Epithelial cell of umbilical artery (primary cell): ENCODE results near the gene ACO2. TPM values are rescaled to one million over a fixed set of nuclear protein-coding genes. Genes with fewer than 3 reads are reported as not detected.

Experiments used
- total RNA-seq: library from RNA; depleted of rRNA; stranded (reverse); fragments of >200 nt; gene quantifications from 2 replicates; pipeline ENCODE4 v1.2.3, GENCODE V29; 2014

ACO2 gene
- 53.8 and 73.7 TPM in 2 replicates for total RNA-seq

DNA sequence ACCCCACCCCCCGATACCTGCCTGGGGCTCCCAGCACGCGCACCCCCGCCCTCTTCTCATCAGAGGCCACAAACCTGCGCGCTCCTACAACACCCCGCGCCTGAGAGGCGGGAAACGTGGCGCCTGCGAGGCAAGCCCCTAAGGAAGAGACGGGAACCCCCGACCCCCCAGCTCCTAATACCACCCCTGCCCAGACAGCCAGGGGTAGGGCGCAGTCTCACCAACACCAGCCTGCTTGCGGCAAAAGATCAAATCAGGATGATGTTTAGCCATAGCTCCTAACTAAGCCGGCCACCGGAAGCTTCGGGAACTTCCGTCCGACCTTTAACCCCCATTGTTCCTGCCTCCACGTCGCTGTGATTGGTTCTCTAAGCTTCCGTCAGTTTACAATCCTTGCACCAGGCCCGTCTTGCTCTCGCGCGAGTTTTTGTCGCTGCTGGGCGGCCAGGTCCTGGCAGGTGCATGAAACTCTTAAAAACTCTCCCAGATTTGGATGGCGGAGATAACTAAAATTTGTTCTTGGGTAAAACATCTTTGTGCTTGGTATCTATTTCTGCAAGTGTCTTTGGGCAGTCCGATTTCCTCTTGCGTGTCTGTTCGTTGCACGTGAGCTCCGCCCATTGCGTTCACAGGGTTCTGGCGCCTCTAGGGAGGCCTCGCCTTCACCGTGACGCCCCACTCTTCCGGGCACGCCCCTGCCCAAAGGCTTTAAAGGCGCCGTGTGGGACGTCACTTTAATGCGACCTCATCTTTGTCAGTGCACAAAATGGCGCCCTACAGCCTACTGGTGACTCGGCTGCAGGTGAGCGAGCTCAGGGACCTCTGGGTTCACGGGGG, at the start of gene ACO2, which contains the start of gene PHF5A:
Gene ACO2, plus strand, starts transcription at position 737 of the 837 bp plus-strand sequence. Its CDS starts 30 bp downstream, at position 767.
Gene PHF5A, minus strand, starts transcription at position 312 of the 837 bp plus-strand sequence. Its CDS starts 39 bp downstream, at position 273.

DNA sequence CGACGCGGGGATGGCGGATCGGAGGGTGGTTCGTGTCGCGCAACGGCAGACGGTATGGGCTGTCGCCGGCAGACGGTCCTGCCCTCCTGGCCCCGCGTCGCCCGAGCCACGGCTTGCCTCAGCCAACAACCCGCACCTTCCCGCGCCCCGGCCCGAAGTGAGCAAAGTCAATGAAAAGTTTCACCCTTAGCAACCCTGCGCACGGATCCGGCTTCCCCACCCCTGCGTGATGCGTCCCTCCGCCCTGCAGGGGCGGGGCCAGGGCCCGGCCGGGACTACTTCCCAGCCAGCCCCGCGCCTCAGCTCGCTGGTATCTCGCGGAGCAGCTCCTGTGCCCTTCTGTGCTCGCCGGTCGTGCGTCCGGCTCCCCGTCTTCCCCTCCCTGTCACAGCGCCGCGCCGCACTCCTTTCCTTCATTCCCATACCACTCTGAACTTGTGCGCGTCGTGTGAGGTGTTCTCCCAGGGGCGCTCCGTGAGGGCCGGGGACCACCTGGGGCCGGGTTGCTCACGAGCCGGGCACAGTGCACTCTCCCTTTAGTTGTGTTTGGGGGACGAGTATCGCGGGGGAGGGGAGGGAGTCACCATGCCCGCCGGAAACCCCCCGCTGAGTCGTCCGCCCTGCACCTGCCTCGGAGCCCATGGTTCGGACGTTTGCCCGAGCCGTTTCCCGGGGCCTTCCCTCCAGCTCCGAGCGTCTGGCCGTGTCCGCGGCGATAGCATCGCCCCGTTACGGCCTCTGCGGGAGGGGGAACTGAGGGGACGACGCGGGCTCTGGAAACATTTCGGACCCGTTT, 22.1 kb upstream of the ACO2 start, which contains the start of gene TOB2:
Gene TOB2, minus strand, starts transcription at position 163 of the 796 bp plus-strand sequence. CDS start 9,456 bp downstream, outside the sequence.

DNA sequence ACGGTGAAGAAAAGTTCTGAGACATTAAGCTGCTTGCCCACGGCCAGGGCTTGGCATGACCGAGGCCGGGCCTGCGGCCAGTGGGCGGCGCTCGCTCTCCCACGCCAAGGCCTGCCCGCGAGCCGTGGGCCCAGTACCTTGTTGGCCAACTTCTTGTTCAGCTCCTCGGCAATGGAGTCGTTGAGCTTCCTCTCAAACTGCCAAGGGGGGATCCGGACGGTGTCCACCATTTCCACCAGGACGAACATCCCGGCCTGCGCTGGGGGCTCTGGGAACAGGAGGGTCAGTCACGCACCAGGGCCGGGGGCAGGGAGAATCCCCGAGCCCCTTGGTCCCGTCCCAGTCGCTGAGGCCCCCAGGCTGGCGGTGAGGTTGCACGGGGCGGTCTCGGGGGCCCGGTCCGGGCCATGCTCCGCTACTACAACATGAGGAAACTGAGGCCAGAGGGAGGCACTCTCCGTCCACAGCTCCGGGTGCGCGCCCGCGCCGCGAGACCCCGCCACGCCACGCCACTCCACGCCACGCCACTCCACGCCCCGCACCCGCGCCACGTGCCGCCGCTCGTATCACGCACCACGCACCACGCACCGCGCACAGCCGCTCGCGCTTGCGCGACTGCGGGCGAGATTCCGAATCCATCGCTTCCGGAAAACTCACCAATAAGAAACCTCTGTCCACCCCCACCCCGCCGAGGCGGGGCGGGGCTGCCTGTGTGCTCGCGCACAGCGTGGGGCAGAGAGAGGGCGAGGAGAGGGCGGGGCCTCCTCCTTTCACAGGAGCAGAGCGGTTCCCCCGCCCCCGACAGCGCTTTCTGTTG, 75.1 kb downstream of the ACO2 start, which contains the start of gene POLR3H:
Gene POLR3H, minus strand, starts transcription at position 617 of the 817 bp plus-strand sequence. Its CDS starts 369 bp downstream, at position 248.

Other genes starting within 250 kb of the ACO2 start
- gene CHADL, start 228.2 kb upstream of the ACO2 start, total RNA-seq, result 0.76 and 0.97 TPM in 2 replicates
- 93.2 and 146 TPM in 2 replicates for gene RANGAP1, start 182.9 kb upstream of the ACO2 start, total RNA-seq
- 38.3 and 78.6 TPM in 2 replicates for gene ZC3H7B, start 167.6 kb upstream of the ACO2 start, total RNA-seq
- gene TEF, start 87.2 kb upstream of the ACO2 start, total RNA-seq, result 2.0 and 2.9 TPM in 2 replicates
- gene TOB2, start 22.3 kb upstream of the ACO2 start, total RNA-seq, result 8.4 and 15.8 TPM in 2 replicates
- gene PHF5A, start 425 bp upstream of the ACO2 start, total RNA-seq, result 117 and 128 TPM in 2 replicates
- gene POLR3H, start 75.4 kb downstream of the ACO2 start, total RNA-seq, result 14.3 and 25.5 TPM in 2 replicates
- gene CSDC2, start 91.9 kb downstream of the ACO2 start, total RNA-seq, result 0.15 TPM in 1 of 2 replicates, not detected in the other
- 4.0 and 6.5 TPM in 2 replicates for gene PMM1, start 120.7 kb downstream of the ACO2 start, total RNA-seq
- gene DESI1, start 151.9 kb downstream of the ACO2 start, total RNA-seq, result 17.6 and 21.4 TPM in 2 replicates
- gene XRCC6, start 152.2 kb downstream of the ACO2 start, total RNA-seq, result 416 and 478 TPM in 2 replicates
- gene SNU13, start 219.8 kb downstream of the ACO2 start, total RNA-seq, result 84.8 and 96.7 TPM in 2 replicates
- 1.1 and 1.3 TPM in 2 replicates for gene MEI1, start 230.4 kb downstream of the ACO2 start, total RNA-seq